Nephron progenitor cell (in vitro differentiated cells): Measurements from ENCODE around the gene ARFGEF3.

Experiments used
- DNase-seq: peaks from one replicate; pipeline ENCODE4 v3.0.0; 2021
- H3K27ac Mint-ChIP-seq: 2 replicates; pipeline ENCODE4 v1.8.0; 2021; ENCODE audit warnings: mild to moderate bottlenecking, moderate library complexity, mixed read lengths
- H3K27me3 Mint-ChIP-seq: 2 replicates; pipeline ENCODE4 v1.8.0; 2021; ENCODE audit warnings: mild to moderate bottlenecking, low read depth, mixed read lengths; ENCODE audit not compliant: poor library complexity
- H3K36me3 Mint-ChIP-seq: 2 replicates; pipeline ENCODE4 v1.8.0; 2021; ENCODE audit warnings: low read depth, mixed read lengths
- H3K4me1 Mint-ChIP-seq: 2 replicates; pipeline ENCODE4 v1.8.0; 2021; ENCODE audit warnings: mixed read lengths
- H3K4me3 Mint-ChIP-seq: 2 replicates; pipeline ENCODE4 v1.8.0; 2021; ENCODE audit warnings: mild to moderate bottlenecking, moderate library complexity, mixed read lengths
- H3K9me3 Mint-ChIP-seq: 2 replicates; pipeline ENCODE4 v1.8.0; 2021; ENCODE audit warnings: mild to moderate bottlenecking, moderate library complexity, mixed read lengths
- CTCF ChIP-seq: fragments of 200-600 bp; sonication (generic); IDR thresholded peaks from 2 replicates; pipeline ENCODE4 v1.5.0; 2021; ENCODE audit warnings: antibody characterized with exemption

ARFGEF3 gene

GRCh38 chr6:138377844-138378243 is 216.1 kb downstream of the ARFGEF3 start, which contains the start of gene SMIM28:
Gene SMIM28, plus strand, starts transcription at chr6:138377905. Its CDS starts 168 bp downstream, at chr6:138378073.
- peaks cover 3% of the 10 kb centered on the region for H3K27me3 Mint-ChIP-seq
- peaks cover 5% of the 10 kb centered on the region for H3K4me1 Mint-ChIP-seq
- H3K4me3 Mint-ChIP-seq = no peak within 1 kb of the TSS
- no peaks in the 10 kb centered on the region for H3K9me3 Mint-ChIP-seq
- TF ChIP-seq CTCF = no peak
- no peaks in the 10 kb centered on the region for H3K36me3 Mint-ChIP-seq
- peak within 1 kb of the TSS; percentile 34 for H3K27ac Mint-ChIP-seq
- no peak for DNase-seq

GRCh38 chr6:138378463-138378862 is 216.7 kb downstream of the ARFGEF3 start:
- DNase-seq = no peak
- Mint-ChIP-seq H3K4me1 (peaks cover 9% of the 10 kb centered on the region), H3K36me3 (no peaks in the 10 kb centered on the region), H3K4me3 (no peak overlapping the region), H3K27me3 (peaks cover 3% of the 10 kb centered on the region), H3K9me3 (no peaks in the 10 kb centered on the region), H3K27ac (no peak overlapping the region)
- TF ChIP-seq CTCF = no peak

DNA sequence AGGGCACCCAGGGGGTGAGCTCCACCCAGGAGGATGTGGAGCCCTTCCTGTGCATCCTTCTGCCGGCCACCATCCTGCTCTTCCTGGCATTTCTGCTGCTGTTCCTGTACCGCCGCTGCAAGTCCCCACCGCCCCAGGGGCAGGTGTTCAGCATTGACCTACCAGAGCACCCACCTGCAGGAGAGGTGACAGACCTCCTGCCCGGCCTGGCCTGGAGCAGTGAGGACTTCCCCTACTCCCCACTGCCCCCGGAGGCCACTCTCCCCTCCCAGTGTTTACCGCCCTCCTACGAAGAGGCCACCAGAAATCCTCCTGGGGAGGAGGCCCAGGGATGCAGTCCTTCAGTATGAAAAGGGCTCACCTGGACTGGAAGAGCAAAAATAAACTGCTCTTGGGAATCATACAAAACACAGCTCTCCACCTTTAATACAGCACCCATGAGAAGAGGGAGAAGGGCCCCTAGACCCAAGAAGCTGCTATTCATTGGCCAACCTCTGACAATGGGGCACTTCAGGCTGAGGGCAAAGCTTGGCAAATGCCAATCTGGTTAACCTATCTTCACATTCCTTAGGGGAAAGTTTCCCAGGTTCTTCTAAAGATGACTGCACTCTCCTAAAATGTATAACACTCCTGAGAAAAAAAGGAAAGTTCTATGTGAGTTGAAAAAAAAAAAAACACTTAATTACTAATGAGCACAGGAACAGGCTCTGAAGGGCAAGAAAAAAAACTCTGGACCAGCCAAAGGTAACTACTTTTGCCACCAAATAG is 220.9 kb downstream of the ARFGEF3 start:
- TF ChIP-seq CTCF = no peak
- Mint-ChIP-seq H3K27ac (no peak overlapping the region), H3K36me3 (no peaks in the 10 kb centered on the region), H3K4me1 (peaks cover 15% of the 10 kb centered on the region), H3K4me3 (no peak overlapping the region), H3K27me3 (no peaks in the 10 kb centered on the region), H3K9me3 (no peaks in the 10 kb centered on the region)
- no peak for DNase-seq

- no peak for DNase-seq
- Mint-ChIP-seq H3K4me3 (no peak overlapping the region), H3K36me3 (no peaks in the 10 kb centered on the region), H3K4me1 (peaks cover 15% of the 10 kb centered on the region), H3K9me3 (no peaks in the 10 kb centered on the region), H3K27me3 (no peaks in the 10 kb centered on the region), H3K27ac (peak overlapping the region; percentile 49)
- no peak for TF ChIP-seq CTCF
These were observed 222.0 kb downstream of the ARFGEF3 start for GRCh38 chr6:138383776-138384175.

DNA sequence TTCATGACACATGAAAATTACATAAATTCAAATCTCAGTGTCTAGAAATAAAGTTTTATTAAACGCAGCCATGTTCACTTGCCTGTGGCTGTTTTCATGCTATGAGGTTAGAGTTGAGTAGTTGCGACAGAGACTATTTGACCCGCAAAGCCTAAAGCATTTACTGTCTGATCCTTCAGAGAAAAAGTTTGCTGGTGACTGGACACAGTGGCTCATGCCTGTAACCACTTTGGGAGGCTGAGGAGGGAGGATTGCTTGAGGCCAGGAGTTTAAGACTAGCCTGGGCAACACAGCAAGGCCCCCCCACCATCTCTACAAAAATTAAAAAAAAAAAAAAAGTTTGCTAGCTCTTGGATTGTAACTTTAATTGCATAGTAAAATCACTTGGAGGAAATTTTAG is 225.2 kb downstream of the ARFGEF3 start:
- Mint-ChIP-seq H3K9me3 (no peaks in the 10 kb centered on the region), H3K27me3 (peaks cover 9% of the 10 kb centered on the region), H3K4me1 (peaks cover 15% of the 10 kb centered on the region), H3K4me3 (no peak overlapping the region), H3K36me3 (no peaks in the 10 kb centered on the region), H3K27ac (no peak overlapping the region)
- no peak for TF ChIP-seq CTCF
- DNase-seq = no peak
